GM12874 (cell line): ENCODE data around the gene LTB4R2.

Experiments
- CTCF ChIP-seq: IDR thresholded peaks from 2 replicates; pipeline ENCODE4 v1.5.1; 2011; ENCODE audit warnings: low read depth, mild to moderate bottlenecking, control low read depth, low read length, moderate library complexity; ENCODE audit not compliant: insufficient read depth

Gene LTB4R2

GRCh38 chr14:24279301-24280186, 30.4 kb upstream of the LTB4R2 start:
- peak; percentile 46 for TF ChIP-seq CTCF

GRCh38 chr14:24280797-24281460, 29.0 kb upstream of the LTB4R2 start:
- TF ChIP-seq CTCF, result no peak

- no peak for TF ChIP-seq CTCF
Observed at GRCh38 chr14:24281636-24282035, 28.3 kb upstream of the LTB4R2 start.

GRCh38 chr14:24282736-24283135, 27.2 kb upstream of the LTB4R2 start:
- TF ChIP-seq CTCF, result no peak

- no peak for TF ChIP-seq CTCF
Observed at GRCh38 chr14:24283796-24284460, 26.0 kb upstream of the LTB4R2 start.

GRCh38 chr14:24284501-24285035, 25.4 kb upstream of the LTB4R2 start:
- no peak for TF ChIP-seq CTCF

GRCh38 chr14:24285351-24285750, 24.6 kb upstream of the LTB4R2 start:
- TF ChIP-seq CTCF, result no peak
